GM12864 (cell line): ENCODE results near the gene CD9.

Source experiments
- DNase-seq: peaks from one replicate; pipeline ENCODE4 v3.0.0-alpha.2; 2011; ENCODE audit warnings: low read depth
- H3K4me3 ChIP-seq: 2 replicates; pipeline ENCODE4 v1.5.1; 2011; ENCODE audit warnings: mild to moderate bottlenecking, low read depth, low read length, control low read depth
- TF ChIP-seq, protein P1 (sequence below): IDR thresholded peaks from 2 replicates; pipeline ENCODE4 v1.5.1; 2011; ENCODE audit warnings: low read depth, mild to moderate bottlenecking, moderate library complexity, low read length, control low read depth, inconsistent platforms; ENCODE audit errors: missing control alignments

Gene CD9

DNA sequence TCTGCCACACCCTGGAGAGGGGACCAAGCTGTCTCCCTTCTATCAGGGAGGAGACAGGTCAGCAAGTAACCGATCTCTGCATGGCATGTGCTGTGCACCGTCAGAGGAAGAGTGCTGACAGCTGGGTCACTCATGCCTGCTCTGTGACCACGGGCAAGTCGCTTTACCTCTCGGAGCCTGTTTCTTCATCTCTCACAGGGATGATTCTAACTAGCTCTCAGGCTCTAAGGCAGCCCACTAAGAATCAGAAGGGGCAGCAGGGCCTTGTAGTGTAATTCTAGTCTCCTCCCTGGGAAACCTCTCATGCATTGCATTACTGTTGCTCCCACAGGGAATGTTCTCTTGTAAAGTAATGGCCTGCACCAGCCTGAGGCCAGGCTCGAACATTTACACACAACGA, 11.9 kb downstream of the CD9 start:
- H3K4me3 ChIP-seq = no peak overlapping the region
- TF ChIP-seq, protein P1, sequence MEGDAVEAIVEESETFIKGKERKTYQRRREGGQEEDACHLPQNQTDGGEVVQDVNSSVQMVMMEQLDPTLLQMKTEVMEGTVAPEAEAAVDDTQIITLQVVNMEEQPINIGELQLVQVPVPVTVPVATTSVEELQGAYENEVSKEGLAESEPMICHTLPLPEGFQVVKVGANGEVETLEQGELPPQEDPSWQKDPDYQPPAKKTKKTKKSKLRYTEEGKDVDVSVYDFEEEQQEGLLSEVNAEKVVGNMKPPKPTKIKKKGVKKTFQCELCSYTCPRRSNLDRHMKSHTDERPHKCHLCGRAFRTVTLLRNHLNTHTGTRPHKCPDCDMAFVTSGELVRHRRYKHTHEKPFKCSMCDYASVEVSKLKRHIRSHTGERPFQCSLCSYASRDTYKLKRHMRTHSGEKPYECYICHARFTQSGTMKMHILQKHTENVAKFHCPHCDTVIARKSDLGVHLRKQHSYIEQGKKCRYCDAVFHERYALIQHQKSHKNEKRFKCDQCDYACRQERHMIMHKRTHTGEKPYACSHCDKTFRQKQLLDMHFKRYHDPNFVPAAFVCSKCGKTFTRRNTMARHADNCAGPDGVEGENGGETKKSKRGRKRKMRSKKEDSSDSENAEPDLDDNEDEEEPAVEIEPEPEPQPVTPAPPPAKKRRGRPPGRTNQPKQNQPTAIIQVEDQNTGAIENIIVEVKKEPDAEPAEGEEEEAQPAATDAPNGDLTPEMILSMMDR = no peak
- no peak for DNase-seq

DNA sequence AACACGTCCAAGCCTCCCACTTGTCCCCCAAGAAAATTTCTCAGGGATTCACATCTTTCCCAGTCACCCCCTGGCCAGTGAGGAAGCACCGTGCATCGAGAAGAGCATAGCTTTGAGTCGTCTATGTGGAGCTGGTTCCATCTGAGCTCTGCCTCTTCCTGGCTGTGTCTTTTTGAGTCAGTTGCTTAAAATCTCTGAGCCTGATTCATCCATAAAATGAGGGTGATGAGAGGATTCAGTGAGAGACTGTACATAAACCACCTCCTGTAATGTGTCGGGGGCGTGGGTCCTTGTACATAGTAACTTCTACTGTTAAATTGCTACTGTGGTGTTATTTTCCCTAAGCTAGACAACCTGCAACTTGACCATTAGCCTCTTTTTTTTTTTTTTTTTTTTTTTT, 13.8 kb downstream of the CD9 start:
- no peak for DNase-seq
- no peak overlapping the region for H3K4me3 ChIP-seq
- TF ChIP-seq, protein P1 = no peak

DNA sequence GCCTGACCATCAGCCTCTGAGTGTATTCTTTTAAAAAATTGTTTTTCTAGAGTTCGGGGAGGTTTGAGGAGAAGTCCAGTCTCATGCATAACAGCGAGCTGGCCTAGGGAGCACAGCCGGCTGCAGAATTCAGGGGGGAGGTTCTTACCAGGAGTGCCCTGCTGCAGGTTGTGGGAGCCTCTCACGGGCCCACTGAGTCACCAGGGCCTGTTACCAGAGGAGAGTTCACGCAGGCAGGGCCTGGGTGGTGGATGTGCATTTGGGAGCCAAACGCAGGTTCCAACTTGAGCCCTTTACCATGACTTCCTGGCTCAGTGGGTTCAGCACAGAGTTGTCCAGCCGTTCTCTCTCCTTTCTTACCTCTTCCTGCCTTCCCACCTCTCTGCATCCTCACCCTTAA, 14.4 kb downstream of the CD9 start:
- TF ChIP-seq, protein P1 = no peak
- DNase-seq = no peak
- H3K4me3 ChIP-seq = no peak overlapping the region

DNA sequence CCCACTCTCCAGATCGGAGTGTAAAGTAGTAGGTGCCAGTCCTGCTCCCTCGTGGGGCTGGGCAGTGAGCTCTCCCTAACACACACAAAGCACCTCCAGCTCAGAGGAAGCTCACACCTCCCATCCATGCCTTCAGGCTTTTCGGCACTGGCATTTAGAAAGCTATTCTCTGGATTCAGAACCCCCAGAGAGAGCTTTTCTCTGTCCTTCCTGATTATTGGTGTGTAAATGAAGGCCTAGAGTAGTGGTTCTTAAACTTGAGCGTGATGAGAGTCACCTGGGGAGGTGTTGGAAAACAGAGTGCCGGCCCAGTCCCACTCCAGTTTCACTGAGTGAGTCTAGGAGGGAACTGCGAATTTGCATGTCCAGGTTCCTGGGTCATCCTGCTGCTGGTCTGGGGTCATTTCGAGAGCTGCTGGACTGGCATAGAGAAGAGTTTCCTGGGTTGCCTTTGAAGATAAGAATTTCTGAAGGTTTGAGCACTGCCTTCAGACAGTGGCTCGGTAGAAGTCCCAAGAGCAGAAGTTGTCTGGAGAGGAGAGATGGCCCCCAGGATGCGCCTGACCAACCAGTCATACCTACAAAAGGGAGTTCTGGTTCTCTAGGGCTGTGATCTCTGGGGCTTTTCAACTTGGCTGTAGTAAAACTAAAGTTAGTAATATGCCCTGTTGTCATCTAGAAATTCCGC, 15.1 kb downstream of the CD9 start:
- no peak overlapping the region for H3K4me3 ChIP-seq
- DNase-seq = no peak
- TF ChIP-seq, protein P1 = no peak

DNA sequence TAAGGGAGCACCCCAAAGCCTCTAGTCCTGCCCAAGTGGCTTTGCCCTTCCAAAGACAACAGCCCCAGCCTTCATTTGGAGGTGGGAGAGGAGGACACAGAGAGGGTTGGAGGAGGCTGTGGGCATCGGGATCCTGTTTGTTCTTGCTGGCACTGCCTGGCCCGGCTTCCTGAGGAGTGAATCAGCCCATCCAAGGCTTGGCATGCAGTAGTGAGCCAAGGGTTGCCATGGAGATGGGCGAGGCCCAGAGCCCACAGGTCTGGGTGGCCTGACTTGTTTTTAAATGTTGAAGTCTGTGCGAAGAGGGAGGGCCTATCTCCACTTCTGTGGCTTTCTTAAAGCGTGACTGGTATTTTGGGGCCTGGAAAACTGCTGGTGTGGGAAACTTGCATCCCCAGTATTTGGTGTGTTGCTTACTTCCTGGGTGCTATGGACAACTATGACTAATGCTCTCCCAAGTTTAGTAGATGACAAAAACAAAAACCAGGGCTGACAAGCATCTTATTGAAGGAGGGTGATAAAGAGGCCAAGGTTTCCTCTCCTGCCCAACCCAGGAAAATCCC, 15.8 kb downstream of the CD9 start:
- TF ChIP-seq, protein P1 = no peak
- no peak for DNase-seq
- no peak overlapping the region for H3K4me3 ChIP-seq

DNA sequence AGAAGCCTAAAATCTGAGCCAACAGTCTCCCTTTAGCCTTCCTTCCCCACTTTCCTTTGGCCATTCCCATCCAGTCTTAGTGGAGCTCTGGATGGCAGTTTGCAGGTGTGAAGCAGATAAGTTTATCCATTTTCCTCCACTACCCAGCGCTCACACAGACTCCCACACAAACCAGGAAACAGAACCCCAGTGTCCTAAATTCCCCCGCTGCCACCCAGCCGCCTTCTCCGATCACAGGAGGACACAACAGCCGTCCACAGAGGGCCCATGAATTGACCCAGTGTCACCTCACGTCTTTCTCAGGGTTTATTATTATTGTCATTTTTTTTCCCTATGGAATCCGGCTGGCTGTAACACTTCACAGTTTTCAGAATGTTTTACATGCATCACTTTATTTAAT, 16.4 kb downstream of the CD9 start:
- TF ChIP-seq, protein P1 = no peak
- DNase-seq = no peak
- no peak overlapping the region for H3K4me3 ChIP-seq

DNA sequence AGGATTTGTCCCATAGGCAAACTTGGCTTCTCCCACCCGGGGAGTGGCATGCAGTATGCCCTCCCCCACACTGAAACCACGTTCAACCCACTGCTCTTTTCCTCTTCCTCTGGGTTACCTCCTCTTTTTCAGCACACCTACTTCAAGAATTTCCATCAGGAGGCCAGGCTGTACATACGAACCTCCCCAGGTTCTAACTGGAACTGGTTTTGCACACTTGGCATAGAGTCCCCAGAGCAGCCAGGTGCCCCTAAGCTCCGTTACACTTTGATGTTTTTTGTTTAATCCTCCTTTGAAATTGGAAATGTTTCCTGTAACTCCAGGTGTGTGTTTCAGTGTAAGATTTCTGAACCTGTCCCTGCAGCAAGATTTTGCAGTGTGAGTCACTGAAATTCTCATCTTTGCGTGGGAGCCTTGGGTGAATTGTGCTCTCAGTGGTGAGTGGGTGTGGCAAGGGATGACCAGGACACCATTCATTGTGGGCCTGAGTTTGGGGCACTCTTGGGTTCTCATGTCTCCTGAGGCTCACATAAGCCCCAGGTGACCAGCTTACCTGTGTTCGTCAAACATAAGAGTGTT, 18.2 kb downstream of the CD9 start:
- TF ChIP-seq, protein P1 = no peak
- H3K4me3 ChIP-seq = no peak overlapping the region
- no peak for DNase-seq
